ENCODE data around the gene NOP56.

The NOP56 gene

DNA sequence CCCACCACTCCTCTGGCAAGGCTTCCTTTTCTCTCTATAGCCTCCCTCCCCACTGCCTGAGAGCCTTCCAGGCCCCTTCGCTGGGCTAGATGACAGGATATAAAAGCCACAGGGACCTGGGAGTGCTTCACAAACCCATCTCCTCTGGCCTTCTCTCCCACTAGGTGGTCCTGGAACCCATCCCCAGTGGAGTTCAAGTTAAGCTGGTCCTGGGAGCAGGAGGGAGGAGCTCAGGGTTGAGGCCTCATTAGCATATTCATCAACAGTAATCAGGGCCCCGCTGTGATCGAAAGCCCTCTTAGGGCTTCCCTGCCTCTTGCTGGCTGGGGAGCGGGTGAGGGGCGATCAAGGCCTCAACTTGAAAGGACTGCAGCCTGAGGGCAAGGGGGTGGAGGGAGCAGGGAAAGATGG is 49.2 kb downstream of the NOP56 start:
- DNase-seq (ENCODE audit: low spot score), result no peak

DNA sequence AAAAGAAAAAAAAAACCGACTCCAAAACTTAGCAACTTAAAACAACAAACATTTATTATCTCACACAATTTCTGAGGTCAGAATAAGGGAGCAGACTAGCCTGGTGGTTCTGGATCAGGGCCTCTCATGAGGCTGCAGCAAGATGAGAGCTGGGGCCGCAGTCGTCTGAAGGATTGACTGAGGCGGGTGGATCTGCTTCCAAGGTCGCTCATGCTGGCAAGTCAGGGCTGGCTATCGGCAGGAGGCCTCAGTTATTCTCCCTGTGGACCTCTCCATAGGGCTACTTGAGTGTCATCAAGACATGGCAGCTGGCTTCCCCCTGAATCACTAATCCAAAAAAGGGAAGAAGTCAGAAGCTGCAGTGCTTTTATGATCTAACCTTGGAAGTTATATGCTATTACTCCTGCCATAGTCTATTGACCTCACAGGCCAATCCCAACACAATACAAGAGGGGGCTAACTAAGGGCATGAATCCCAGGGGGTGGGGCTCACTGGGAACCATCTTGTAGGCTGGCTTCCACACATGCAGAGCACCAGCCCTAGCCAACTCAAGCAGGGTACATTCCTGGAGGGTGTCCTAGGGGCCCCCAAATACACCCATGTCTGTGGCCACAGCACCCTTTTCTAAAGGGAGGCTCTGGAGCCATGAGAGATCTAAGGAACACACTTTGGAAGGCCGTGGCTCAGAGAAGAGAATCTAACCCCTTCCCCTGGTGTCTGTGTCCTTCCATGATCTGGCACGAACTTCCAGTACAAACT is 51.5 kb downstream of the NOP56 start:
- no peak for DNase-seq (ENCODE audit: low spot score)

DNA sequence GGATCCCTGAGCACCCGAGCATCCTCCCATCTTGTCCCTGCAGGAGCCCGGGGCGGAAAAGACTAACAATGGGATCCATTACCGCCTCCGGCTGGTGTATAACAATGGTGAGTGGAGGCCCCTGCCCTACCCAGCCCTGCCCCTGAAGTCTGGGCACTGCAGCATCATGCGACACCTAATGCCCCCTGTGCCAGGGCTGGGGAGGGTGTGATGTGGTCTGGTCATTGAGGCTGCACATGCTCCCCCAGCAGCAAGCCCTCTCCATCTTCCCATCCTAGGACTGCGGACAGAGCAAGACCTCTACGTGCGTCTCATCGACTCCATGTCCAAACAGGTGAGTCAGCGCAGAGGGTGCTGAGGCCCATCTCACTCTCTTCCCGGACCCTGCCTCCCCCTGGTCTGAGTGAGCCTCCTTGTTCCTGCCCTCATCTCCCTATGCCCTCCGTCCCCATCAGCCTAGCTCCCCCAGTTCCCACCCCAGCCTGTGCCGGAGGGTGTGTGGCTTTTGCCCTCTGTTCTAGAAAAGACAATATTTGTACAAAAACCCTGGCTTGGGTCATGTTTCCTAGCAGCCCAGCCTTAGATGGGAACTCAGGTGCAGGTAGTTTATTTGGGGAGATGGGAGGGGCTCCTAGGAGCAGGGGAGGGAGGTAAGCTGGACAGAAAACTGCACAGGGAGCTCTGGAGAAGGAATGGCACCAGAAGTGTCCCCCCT is 53.7 kb downstream of the NOP56 start:
- no peak for DNase-seq (ENCODE audit: low spot score)

- DNase-seq (ENCODE audit: low spot score), result no peak
Measured at GRCh38 chr20:2706688-2707352, 54.4 kb downstream of the NOP56 start.

- no peak for DNase-seq (ENCODE audit: low spot score)
Measured at GRCh38 chr20:2707353-2708072, 55.1 kb downstream of the NOP56 start.

Measured in COLO829 (cell line).